Vagina (tissue), 2 donors: ENCODE data around the gene GAMT. TPM values are rescaled to one million over a fixed set of nuclear protein-coding genes. Genes with fewer than 3 reads are reported as not detected.

ENCODE experiments used
- DNase-seq, 2 donors: peaks; one replicate each; pipeline ENCODE4 v3.0.0-alpha.2; 2017; ENCODE audit errors: extremely low spot score in 2 of 2
- H3K27ac ChIP-seq: fragments of 200-600 bp; sonication (generic); one replicate; pipeline ENCODE4 v1.5.1; 2019
- H3K27me3 ChIP-seq: fragments of 200-600 bp; sonication (generic); one replicate; pipeline ENCODE4 v1.5.1; 2019
- H3K36me3 ChIP-seq, 2 donors: fragments of 200-600 bp; sonication (generic); one replicate each; pipeline ENCODE4 v1.5.1; 2017 to 2019
- H3K4me1 ChIP-seq: fragments of 200-600 bp; sonication (generic); one replicate; pipeline ENCODE4 v1.5.1; 2019
- H3K4me3 ChIP-seq, 2 donors: fragments of 200-600 bp; sonication (generic); 1 replicate in 1 of 2; 2 replicates in 1 of 2; pipeline ENCODE4 v1.5.1; 2016 to 2019
- H3K9me3 ChIP-seq: fragments of 200-600 bp; sonication (generic); one replicate; pipeline ENCODE4 v1.5.1; 2019
- POLR2A ChIP-seq, 2 donors: fragments of 450-650 bp; IDR thresholded peaks; one replicate each; pipeline ENCODE4 v1.6.1; 2017; ENCODE audit warnings: antibody characterized with exemption in 2 of 2, mild to moderate bottlenecking in 2 of 2, moderate library complexity in 2 of 2
- POLR2AphosphoS5 ChIP-seq, 2 donors: sonication (generic); formaldehyde crosslinking; IDR thresholded peaks; one replicate each; pipeline ENCODE4 v1.9.0; 2017; ENCODE audit warnings: antibody characterized with exemption in 2 of 2, mild to moderate bottlenecking in 2 of 2, low read depth in 1 of 2; ENCODE audit not compliant: insufficient read depth in 1 of 2
- intact Hi-C: fragments of 100-400 bp; cut with DNase I; formaldehyde crosslinking; loops from one replicate; pipeline ENCODE4 v1.15.1; 2023
- total RNA-seq: library from RNA; depleted of rRNA; stranded (reverse); fragments of >200 nt; gene quantifications from one replicate; pipeline ENCODE4 v1.2.3, GENCODE V29; 2016
- TF ChIP-seq, protein P1 (sequence below), 3 experiments: fragments of 450-650 bp in 2 of 3; fragments of 200-600 bp in 1 of 3; sonication (generic) in 1 of 3; IDR thresholded peaks; one replicate each; pipeline ENCODE4 v1.5.1; 2017 to 2019; ENCODE audit warnings: antibody characterized with exemption in 3 of 3, mild to moderate bottlenecking in 2 of 3, moderate library complexity in 2 of 3

Gene GAMT
- total RNA-seq, 1 donor from 2014 or later: 29.0 TPM

DNA sequence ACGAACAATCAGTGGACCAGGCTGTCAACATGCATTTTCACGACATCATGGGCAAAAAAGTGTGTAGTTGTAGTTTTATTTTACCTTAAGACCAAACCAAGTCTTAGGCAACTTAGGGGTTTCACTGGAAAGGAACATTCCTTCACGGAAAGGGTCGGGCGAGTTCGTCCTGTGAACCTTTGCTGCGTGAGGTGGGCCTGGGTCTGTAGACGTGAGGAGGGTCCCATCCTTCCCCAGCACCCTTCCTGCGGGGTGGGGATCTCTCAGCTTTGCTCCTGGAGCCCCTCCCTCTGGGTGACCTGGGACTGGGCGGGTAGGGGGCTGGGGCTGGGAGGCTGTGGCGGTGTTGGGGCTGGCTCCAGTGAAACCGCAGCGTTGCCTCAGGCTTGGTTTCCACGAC lies 24.6 kb upstream of the GAMT start:
- DNase-seq: no peak
- Histone ChIP-seq H3K27me3 (no peaks in the 10 kb centered on the region), H3K27ac (peak overlapping the region; percentile 49), H3K4me3 (no peak overlapping the region), H3K4me1 (peaks cover 12% of the 10 kb centered on the region), H3K9me3 (no peaks in the 10 kb centered on the region), H3K36me3 (peaks cover 0 to 74% of the 10 kb centered on the region in 2 donors)
- intact Hi-C loops: no loop called here
- TF ChIP-seq POLR2A (IDR thresholded peaks at IDR 0.05) (no peak), POLR2AphosphoS5 (IDR thresholded peaks at IDR 0.05; ENCODE audit: insufficient read depth in 1 of 2, low read depth in 1 of 2) (no peak)
- TF ChIP-seq, protein P1, sequence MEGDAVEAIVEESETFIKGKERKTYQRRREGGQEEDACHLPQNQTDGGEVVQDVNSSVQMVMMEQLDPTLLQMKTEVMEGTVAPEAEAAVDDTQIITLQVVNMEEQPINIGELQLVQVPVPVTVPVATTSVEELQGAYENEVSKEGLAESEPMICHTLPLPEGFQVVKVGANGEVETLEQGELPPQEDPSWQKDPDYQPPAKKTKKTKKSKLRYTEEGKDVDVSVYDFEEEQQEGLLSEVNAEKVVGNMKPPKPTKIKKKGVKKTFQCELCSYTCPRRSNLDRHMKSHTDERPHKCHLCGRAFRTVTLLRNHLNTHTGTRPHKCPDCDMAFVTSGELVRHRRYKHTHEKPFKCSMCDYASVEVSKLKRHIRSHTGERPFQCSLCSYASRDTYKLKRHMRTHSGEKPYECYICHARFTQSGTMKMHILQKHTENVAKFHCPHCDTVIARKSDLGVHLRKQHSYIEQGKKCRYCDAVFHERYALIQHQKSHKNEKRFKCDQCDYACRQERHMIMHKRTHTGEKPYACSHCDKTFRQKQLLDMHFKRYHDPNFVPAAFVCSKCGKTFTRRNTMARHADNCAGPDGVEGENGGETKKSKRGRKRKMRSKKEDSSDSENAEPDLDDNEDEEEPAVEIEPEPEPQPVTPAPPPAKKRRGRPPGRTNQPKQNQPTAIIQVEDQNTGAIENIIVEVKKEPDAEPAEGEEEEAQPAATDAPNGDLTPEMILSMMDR (IDR thresholded peaks at IDR 0.05): no peak

DNA sequence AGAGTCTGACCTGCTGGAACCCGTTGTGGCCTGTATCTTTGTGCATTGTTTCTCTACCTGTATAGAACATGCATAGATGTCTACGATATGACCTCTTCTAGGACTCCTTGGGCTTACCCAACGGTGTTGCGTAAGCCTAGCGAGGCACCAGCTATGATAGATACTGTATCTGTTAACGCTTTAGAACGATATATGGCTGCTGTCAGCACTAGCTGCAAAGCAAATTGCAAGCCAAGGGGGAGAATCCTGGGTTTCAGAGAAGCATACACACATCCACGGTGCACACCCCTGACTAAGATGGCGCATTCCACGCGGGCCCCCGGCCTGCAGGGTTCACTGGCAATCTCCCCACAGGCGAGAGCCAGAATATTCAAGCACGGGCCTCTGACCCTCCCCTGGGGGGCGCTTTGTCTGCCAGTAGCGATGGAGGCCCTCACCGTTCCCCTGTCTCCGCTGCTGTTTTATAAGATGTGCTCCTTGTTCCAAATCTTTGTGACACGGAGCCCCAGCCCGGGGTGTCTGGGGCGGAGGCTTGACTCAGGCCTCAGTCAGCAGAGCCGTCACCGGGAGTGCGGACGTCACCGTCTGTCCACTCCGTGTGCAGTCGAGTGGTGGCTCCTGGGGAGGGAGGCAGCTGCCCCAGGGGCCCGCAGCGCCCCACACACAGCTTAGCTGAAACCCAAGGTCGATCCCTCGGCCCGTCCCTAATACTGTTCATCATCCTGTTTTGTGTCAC lies 23.9 kb upstream of the GAMT start:
- Histone ChIP-seq H3K4me3 (no peak overlapping the region), H3K4me1 (peaks cover 12% of the 10 kb centered on the region), H3K9me3 (no peaks in the 10 kb centered on the region), H3K36me3 (peaks cover 0 to 74% of the 10 kb centered on the region in 2 donors), H3K27me3 (no peaks in the 10 kb centered on the region), H3K27ac (peak overlapping the region; percentile 49)
- DNase-seq: no peak
- TF ChIP-seq POLR2AphosphoS5 (IDR thresholded peaks at IDR 0.05; ENCODE audit: insufficient read depth in 1 of 2, low read depth in 1 of 2) (peak in 1 of 2 donors; percentile 74), POLR2A (IDR thresholded peaks at IDR 0.05) (no peak)
- intact Hi-C loops: no loop called here

DNA sequence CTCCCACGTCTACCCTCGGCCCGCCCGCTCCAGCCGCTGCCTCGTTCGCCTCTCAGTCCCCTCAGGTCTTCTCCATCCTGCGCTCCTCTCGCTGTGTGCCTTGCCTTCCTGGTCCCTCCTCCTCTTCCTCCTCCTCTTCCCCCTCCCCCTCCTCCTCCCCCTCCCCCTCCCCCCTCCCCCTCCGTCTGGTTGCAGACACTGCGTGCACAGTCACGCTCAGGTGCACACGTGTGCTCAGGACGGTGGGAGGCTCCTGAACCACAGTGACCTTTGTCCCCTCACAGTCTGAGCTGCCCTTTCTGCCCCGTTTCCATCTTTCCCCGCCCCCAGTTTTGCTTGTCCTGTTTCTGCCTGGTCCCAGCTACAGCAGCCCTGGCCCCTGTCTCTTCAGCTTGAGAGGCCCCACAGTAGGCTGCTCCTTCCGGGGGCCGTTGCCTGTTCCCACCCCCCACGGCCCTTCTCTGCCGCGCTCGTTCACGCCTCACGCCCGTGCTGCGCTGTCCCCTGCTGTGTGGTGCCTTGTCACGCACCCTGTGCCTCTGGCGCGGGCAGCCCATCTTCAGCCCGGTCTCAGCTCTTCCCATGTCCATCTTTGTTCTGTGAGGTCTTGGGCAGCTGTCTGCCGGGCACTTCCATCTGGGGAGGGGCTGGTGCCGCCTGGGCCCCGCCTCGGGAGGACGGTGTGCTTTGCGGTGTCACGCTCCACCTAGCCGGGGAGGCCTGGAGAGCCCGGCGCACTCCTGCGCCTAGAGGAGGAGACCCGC lies 23.0 kb upstream of the GAMT start:
- Histone ChIP-seq H3K4me1 (peaks cover 13% of the 10 kb centered on the region), H3K27ac (no peak overlapping the region), H3K4me3 (no peak overlapping the region), H3K27me3 (no peaks in the 10 kb centered on the region), H3K36me3 (peaks cover 0 to 70% of the 10 kb centered on the region in 2 donors), H3K9me3 (no peaks in the 10 kb centered on the region)
- TF ChIP-seq, protein P1 (IDR thresholded peaks at IDR 0.05): no peak
- DNase-seq: no peak
- intact Hi-C loops: no loop called here

DNA sequence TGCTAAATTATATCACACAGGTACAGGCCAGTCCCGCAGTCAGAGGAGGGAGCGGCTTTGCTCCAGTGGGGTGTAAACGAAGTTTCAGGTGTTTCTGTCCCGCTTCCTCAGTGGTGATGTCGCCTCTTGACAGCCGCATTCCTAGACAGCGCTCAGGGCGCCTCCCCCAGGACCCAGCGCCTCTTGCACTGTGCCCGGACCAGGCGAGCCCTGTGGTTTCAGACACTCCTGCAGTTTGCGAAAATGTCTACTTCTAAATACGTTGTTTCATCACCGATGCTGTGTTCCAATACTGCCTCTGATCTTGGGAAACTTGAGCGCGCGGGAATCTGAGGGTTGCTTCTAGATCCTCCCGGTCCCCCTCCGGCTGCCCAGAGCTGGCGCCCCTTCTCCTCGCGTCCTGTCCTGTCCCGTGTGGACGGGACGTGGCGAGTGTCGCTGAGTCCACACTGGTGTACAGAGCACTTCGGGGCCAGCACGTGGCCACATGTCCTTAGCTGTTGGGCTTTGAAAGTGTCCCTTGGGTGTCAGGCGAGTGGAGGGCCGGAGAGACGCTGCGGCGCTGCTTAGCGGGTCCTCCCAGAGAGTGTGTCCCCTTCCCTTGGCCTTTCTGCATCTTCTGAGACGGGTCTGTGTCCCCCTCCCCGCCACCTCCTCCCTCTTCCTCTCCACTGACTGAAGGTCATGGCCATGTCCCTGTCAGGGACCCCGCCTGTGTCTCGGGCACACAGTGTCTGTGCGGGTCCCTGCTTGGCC lies 22.3 kb upstream of the GAMT start:
- Histone ChIP-seq H3K27ac (no peak overlapping the region), H3K4me1 (peaks cover 19% of the 10 kb centered on the region), H3K36me3 (peaks cover 0 to 70% of the 10 kb centered on the region in 2 donors), H3K27me3 (no peaks in the 10 kb centered on the region), H3K9me3 (no peaks in the 10 kb centered on the region), H3K4me3 (no peak overlapping the region)
- DNase-seq: no peak
- intact Hi-C loops: no loop called here
- TF ChIP-seq, protein P1 (IDR thresholded peaks at IDR 0.05): no peak
- TF ChIP-seq POLR2AphosphoS5 (IDR thresholded peaks at IDR 0.05; ENCODE audit: insufficient read depth in 1 of 2, low read depth in 1 of 2): no peak

DNA sequence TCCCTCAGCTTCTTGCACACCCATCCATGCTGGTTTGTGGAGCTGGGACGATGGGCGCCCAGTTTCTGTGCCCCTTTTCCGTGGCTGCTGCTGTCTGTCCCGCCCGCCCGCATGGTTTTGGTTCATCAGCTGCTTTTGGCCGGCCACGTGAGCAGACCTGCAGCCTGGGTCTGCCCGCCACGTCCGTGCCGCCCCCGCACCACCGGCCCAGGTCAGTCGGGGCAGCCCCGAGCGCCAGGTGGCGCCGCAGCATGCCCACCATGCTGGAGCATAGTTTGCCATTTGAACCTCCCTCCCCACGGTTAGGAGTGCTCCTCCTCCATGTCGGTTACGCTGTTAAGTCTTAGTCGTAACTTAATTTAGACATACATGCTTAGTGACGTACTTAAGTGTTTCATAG lies 21.6 kb upstream of the GAMT start:
- intact Hi-C loops: no loop called here
- TF ChIP-seq POLR2AphosphoS5 (IDR thresholded peaks at IDR 0.05; ENCODE audit: insufficient read depth in 1 of 2, low read depth in 1 of 2) (no peak), POLR2A (IDR thresholded peaks at IDR 0.05) (no peak)
- TF ChIP-seq, protein P1 (IDR thresholded peaks at IDR 0.05): no peak
- no peaks in the 10 kb centered on the region for H3K9me3 ChIP-seq
- no peak overlapping the region for H3K4me3 ChIP-seq
- no peak overlapping the region for H3K27ac ChIP-seq
- peaks cover 22% of the 10 kb centered on the region for H3K4me1 ChIP-seq
- no peaks in the 10 kb centered on the region for H3K27me3 ChIP-seq
- H3K36me3 ChIP-seq: peaks cover 0 to 71% of the 10 kb centered on the region in 2 donors
- DNase-seq: no peak
